B cell (primary cell): Measurements from ENCODE around the gene CEACAM16. TPM values are rescaled to one million over a fixed set of nuclear protein-coding genes. Genes with fewer than 3 reads are reported as not detected.

ENCODE experiments used
- ATAC-seq: fragments of 200-7000 bp; cut with Tn5 transposase; one replicate; pipeline ENCODE4 v1.10.0; 2021; ENCODE audit warnings: low read depth, mild to moderate bottlenecking, moderate number of reproducible peaks, moderate library complexity
- CTCF ChIA-PET: fragments of 350-600 bp; sonication (Branson Sonifier 250); formaldehyde crosslinking; loops from one replicate; lab custom pipeline; 2021; ENCODE audit warnings: antibody characterized with exemption, inconsistent platforms; lab: Charles Lee
- POLR2A ChIA-PET: fragments of 350-600 bp; sonication (Branson Sonifier 250); formaldehyde crosslinking; loops from one replicate; lab custom pipeline; 2021; ENCODE audit warnings: antibody characterized with exemption; lab: Charles Lee
- DNase-seq: peaks from one replicate; pipeline ENCODE4 v3.0.0; 2013
- H2AFZ ChIP-seq: 2 replicates; pipeline ENCODE4 v1.6.1; 2012; ENCODE audit warnings: mild to moderate bottlenecking, low read depth, low read length; ENCODE audit not compliant: insufficient read depth, poor library complexity, severe bottlenecking
- H3K27ac ChIP-seq, 2 donors: 1 replicate in 1 of 2; 2 replicates in 1 of 2; pipeline ENCODE4 v1.5.1; 2012 to 2013; ENCODE audit warnings: low read length in 2 of 2, mild to moderate bottlenecking in 2 of 2, moderate library complexity in 1 of 2
- H3K27me3 ChIP-seq, 4 experiments: fragments of 200-600 bp in 1 of 4; sonication (generic) in 1 of 4; replicated peaks in 1 of 4; 1 replicate in 2 of 4; 2 replicates in 2 of 4; pipeline versions ENCODE4 v1.6.1 to v1.7.0; 2013 to 2016; ENCODE audit warnings: low read length in 3 of 4, mild to moderate bottlenecking in 2 of 4, mixed read lengths in 1 of 4, moderate library complexity in 1 of 4; ENCODE audit not compliant: insufficient read depth in 4 of 4, control insufficient read depth in 3 of 4; ENCODE audit errors: control extremely low read depth in 1 of 4
- H3K36me3 ChIP-seq, 2 experiments: replicated peaks in 1 of 2; 1 replicate in 1 of 2; 2 replicates in 1 of 2; pipeline versions ENCODE4 v1.6.1 to v1.7.1; 2013; ENCODE audit warnings: low read length in 1 of 2; ENCODE audit not compliant: insufficient read depth in 2 of 2, control insufficient read depth in 1 of 2; ENCODE audit errors: control extremely low read depth in 1 of 2, extremely low read depth in 1 of 2
- H3K4me1 ChIP-seq, 2 donors: fragments of 200-600 bp in 1 of 2; sonication (generic) in 1 of 2; 1 replicate in 1 of 2; 2 replicates in 1 of 2; pipeline versions ENCODE4 v1.5.1 to v1.6.1; 2013 to 2017; ENCODE audit warnings: low read length in 2 of 2; ENCODE audit not compliant: control insufficient read depth in 2 of 2, insufficient read depth in 2 of 2
- H3K4me2 ChIP-seq: replicated peaks from 2 replicates; pipeline ENCODE3; 2012; ENCODE audit warnings: mild to moderate bottlenecking, low read depth, low read length; ENCODE audit not compliant: poor library complexity, severe bottlenecking
- H3K4me3 ChIP-seq, 5 experiments: fragments of 200-600 bp in 1 of 5; sonication (generic) in 1 of 5; 1 replicate in 3 of 5; 2 replicates in 2 of 5; pipeline versions ENCODE4 v1.5.1 to v1.7.0; 2011 to 2016; ENCODE audit warnings: low read length in 4 of 5, mild to moderate bottlenecking in 4 of 5, low read depth in 2 of 5, control low read depth in 1 of 5, moderate library complexity in 1 of 5; ENCODE audit not compliant: insufficient read depth in 1 of 5; ENCODE audit errors: control extremely low read depth in 1 of 5, extremely low read depth in 1 of 5
- H3K79me2 ChIP-seq: fragments of 200-600 bp; sonication (generic); one replicate; pipeline ENCODE4 v1.6.0; 2016; ENCODE audit warnings: low read length; ENCODE audit not compliant: control insufficient read depth, insufficient read depth
- H3K9ac ChIP-seq: fragments of 200-600 bp; sonication (generic); 2 replicates; pipeline ENCODE4 v1.6.1; 2017; ENCODE audit warnings: mild to moderate bottlenecking, low read length, moderate library complexity
- H3K9me3 ChIP-seq, 3 donors: one replicate each; pipeline versions ENCODE4 v1.6.1 to v1.7.1; 2013; ENCODE audit warnings: low read length in 2 of 3; ENCODE audit not compliant: control insufficient read depth in 2 of 3, insufficient read depth in 1 of 3; ENCODE audit errors: control extremely low read depth in 1 of 3
- H4K20me1 ChIP-seq: 2 replicates; pipeline ENCODE4 v1.6.0; 2012; ENCODE audit warnings: mild to moderate bottlenecking, low read length; ENCODE audit not compliant: insufficient read depth, control insufficient read depth, poor library complexity, severe bottlenecking
- H3K27ac Mint-ChIP-seq: one replicate; pipeline ENCODE4 v1.8.0; 2021; ENCODE audit warnings: mixed read lengths
- H3K27me3 Mint-ChIP-seq: one replicate; pipeline ENCODE4 v1.8.0; 2021; ENCODE audit warnings: mixed read lengths
- H3K4me1 Mint-ChIP-seq: one replicate; pipeline ENCODE4 v1.8.0; 2021; ENCODE audit warnings: mixed read lengths
- H3K4me3 Mint-ChIP-seq: one replicate; pipeline ENCODE4 v1.8.0; 2021; ENCODE audit warnings: mixed read lengths
- H3K9me3 Mint-ChIP-seq: one replicate; pipeline ENCODE4 v1.8.0; 2022; ENCODE audit warnings: mixed read lengths; ENCODE audit not compliant: insufficient read depth
- EZH2 ChIP-seq: IDR thresholded peaks from 2 replicates; pipeline ENCODE4 v1.6.1; 2012; ENCODE audit warnings: borderline replicate concordance, low read depth, mild to moderate bottlenecking, moderate library complexity, low read length; ENCODE audit not compliant: insufficient read depth, poor library complexity, severe bottlenecking
- WGBS: methylation state at CpG from one replicate; pipeline ENCODE4 v1.1.5; 2013; ENCODE audit warnings: missing lambda C conversion rate; ENCODE audit not compliant: insufficient coverage; 5-methylcytosine and 5-hydroxymethylcytosine counted together
- intact Hi-C: fragments of 100-400 bp; cut with micrococcal nuclease; formaldehyde crosslinking; loops from one replicate; pipeline ENCODE4 v1.10.0; 2022
- polyA plus RNA-seq: library from polyadenylated mRNA; depleted of rRNA; stranded (reverse); fragments of >200 nt; gene quantifications from 2 replicates; pipeline ENCODE4 v1.2.3, GENCODE V29; 2012
- total RNA-seq, 2 donors: library from RNA; stranded (reverse); fragments of 120-200 nt in 1 of 2; gene quantifications; 1 replicate in 1 of 2; 2 replicates in 1 of 2; pipeline versions ENCODE4 v1.2.3 to v1.2.4, GENCODE V29; 2013 to 2022
- TF ChIP-seq, protein P1 (sequence below): fragments of 200-600 bp; IDR thresholded peaks from one replicate; pipeline ENCODE4 v1.8.0; 2022; ENCODE audit warnings: antibody characterized with exemption, mild to moderate bottlenecking

The CEACAM16 gene
- total and polyA plus RNA-seq, 2 donors (not counting 1 experiment from before 2014, with no cell fraction given): not detected

DNA sequence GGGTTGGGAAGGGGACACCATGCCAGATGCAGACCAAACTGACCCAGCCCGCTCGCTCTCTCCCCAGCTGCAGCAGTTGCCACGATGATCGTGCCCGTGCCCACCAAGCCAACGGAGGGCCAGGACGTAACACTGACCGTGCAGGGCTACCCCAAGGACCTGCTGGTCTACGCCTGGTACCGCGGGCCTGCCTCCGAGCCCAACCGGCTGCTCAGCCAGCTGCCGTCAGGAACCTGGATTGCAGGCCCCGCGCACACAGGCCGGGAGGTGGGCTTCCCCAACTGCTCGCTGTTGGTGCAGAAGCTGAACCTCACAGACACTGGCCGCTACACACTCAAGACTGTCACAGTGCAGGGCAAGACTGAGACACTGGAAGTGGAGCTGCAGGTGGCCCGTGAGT, 8.8 kb downstream of the CEACAM16 start:
- H3K9me3 Mint-ChIP-seq: no peaks in the 10 kb centered on the region
- TF ChIP-seq, protein P1, sequence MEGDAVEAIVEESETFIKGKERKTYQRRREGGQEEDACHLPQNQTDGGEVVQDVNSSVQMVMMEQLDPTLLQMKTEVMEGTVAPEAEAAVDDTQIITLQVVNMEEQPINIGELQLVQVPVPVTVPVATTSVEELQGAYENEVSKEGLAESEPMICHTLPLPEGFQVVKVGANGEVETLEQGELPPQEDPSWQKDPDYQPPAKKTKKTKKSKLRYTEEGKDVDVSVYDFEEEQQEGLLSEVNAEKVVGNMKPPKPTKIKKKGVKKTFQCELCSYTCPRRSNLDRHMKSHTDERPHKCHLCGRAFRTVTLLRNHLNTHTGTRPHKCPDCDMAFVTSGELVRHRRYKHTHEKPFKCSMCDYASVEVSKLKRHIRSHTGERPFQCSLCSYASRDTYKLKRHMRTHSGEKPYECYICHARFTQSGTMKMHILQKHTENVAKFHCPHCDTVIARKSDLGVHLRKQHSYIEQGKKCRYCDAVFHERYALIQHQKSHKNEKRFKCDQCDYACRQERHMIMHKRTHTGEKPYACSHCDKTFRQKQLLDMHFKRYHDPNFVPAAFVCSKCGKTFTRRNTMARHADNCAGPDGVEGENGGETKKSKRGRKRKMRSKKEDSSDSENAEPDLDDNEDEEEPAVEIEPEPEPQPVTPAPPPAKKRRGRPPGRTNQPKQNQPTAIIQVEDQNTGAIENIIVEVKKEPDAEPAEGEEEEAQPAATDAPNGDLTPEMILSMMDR: no peak
- TF ChIP-seq EZH2: no peak

DNA sequence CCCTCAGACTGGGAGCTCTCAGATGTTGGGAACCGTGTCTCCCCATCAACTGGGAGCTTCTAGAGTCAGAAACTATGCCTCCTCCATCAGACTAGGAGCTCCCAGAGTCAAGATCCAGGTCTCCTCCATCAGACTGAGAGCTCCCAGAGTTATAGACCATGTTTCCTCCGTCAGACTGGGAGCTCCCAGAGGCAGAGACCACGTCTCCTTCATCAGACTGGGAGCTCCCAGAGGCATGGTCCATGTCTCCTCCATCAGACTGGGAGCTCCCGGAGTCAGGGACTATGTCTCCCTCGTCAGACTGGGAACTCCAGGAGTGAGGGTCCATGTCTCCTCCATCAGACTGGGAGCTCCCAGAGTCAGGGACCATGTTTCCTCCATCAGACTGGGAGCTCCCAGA, 10.0 kb downstream of the CEACAM16 start:
- Histone ChIP-seq H3K9me3 (peaks cover 0 to under 1% (median 0%) of the 10 kb centered on the region in 3 donors), H3K4me2 (no peak overlapping the region), H2AFZ (no peak overlapping the region), H3K9ac (no peak overlapping the region), H3K4me3 (no peak overlapping the region), H4K20me1 (no peaks in the 10 kb centered on the region), H3K27ac (no peak overlapping the region), H3K36me3 (no peaks in the 10 kb centered on the region), H3K79me2 (no peaks in the 10 kb centered on the region), H3K4me1 (no peaks in the 10 kb centered on the region), H3K27me3 (peaks cover 0 to 13% (median 0%) of the 10 kb centered on the region in 4 experiments)
- CTCF ChIA-PET: interaction anchor here (0.8 to 1.3 kb wide), 2 partner anchors 14 to 62 kb away, joined by 5 read pairs; no protein-coding TSS in a partner anchor
- TF ChIP-seq, protein P1: no peak
- TF ChIP-seq EZH2: no peak
- Mint-ChIP-seq H3K4me3 (no peak overlapping the region), H3K9me3 (no peaks in the 10 kb centered on the region), H3K4me1 (no peaks in the 10 kb centered on the region), H3K27me3 (peaks cover 14% of the 10 kb centered on the region), H3K27ac (no peak overlapping the region)
- 73% methylated on average over 5 of the region's 5 CpGs for WGBS
- intact Hi-C loops: no loop called here
- POLR2A ChIA-PET: interaction anchor here (0.6 kb wide), 1 partner anchor 164 kb away, joined by 4 read pairs; no protein-coding TSS in a partner anchor
- DNase-seq (no peak), ATAC-seq (no peak)

More for the DNA sequence above, 8.8 kb downstream of the CEACAM16 start:
- 96% methylated on average over 20 of the region's 20 CpGs for WGBS
- H3K9ac ChIP-seq: no peak overlapping the region
- H3K27me3 ChIP-seq: peaks cover 0 to 13% (median 0%) of the 10 kb centered on the region in 4 experiments
- H3K36me3 ChIP-seq: no peaks in the 10 kb centered on the region
- H3K27ac ChIP-seq: no peak overlapping the region
- no peak overlapping the region for H2AFZ ChIP-seq
- Mint-ChIP-seq H3K27me3 (peaks cover 16% of the 10 kb centered on the region), H3K4me1 (no peaks in the 10 kb centered on the region), H3K27ac (no peak overlapping the region), H3K4me3 (no peak overlapping the region)
- H3K79me2 ChIP-seq: no peaks in the 10 kb centered on the region
- H3K9me3 ChIP-seq: peaks cover 0 to 3% (median 0%) of the 10 kb centered on the region in 3 donors
- ChIA-PET POLR2A (no interaction called here), CTCF (no interaction called here)
- H4K20me1 ChIP-seq: no peaks in the 10 kb centered on the region
- DNase-seq: no peak
- ATAC-seq: no peak
- intact Hi-C loops: no loop called here
- H3K4me3 ChIP-seq: no peak overlapping the region
- no peak overlapping the region for H3K4me2 ChIP-seq
- H3K4me1 ChIP-seq: no peaks in the 10 kb centered on the region
